ENCODE measurements around the gene WWOX.

DNA sequence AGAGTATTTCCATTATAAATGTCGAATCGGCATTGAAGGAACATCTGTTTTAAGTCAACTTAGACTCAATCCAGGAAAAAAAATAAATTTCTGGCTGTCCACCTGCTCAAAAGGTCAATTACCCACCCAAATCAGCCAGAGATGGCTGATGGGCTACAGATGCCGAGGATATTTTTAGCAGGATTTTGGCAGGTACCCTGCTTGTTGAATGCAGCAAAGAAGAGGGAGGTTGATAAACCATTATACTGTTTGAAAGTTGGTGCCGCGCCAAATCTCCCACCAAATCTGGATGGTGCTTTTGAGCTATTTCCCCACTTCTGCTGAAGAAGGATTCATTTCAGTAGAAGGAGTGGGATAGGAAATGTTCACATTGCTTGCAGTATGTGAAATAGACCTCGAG, 963.4 kb downstream of the WWOX start:
- TF ChIP-seq CTCF (IDR thresholded peaks at IDR 0.05; ENCODE audit: extremely low read depth in 1 of 2, insufficient read depth in 1 of 2, low read depth in 1 of 2, low read length in 2 of 2) (no peak), EZH2 (IDR thresholded peaks at IDR 0.05; ENCODE audit: borderline replicate concordance, low read depth, low read length, severe bottlenecking) (no peak), POLR2AphosphoS5 (IDR thresholded peaks at IDR 0.05; ENCODE audit: insufficient read depth, low read depth, low read length) (no peak)
